GM23248 (cell line): ENCODE measurements around the gene ACTN1. TPM values are rescaled to one million over a fixed set of nuclear protein-coding genes. Genes with fewer than 3 reads are reported as not detected.
A peak's percentile ranks its signal among the peaks of the same experiment; 100 is the strongest.

Experiments
- DNase-seq: peaks from one replicate; pipeline ENCODE4 v3.0.0-alpha.2; 2015
- H2AFZ ChIP-seq: fragments of 200-600 bp; sonication (generic); 2 replicates; pipeline ENCODE4 v1.6.1; 2016; ENCODE audit warnings: antibody characterized with exemption
- H3F3A ChIP-seq: fragments of 200-600 bp; sonication (generic); 2 replicates; pipeline ENCODE4 v1.6.1; 2016; ENCODE audit warnings: mild to moderate bottlenecking, antibody characterized with exemption, mixed run types; ENCODE audit not compliant: insufficient read depth
- H3K27ac ChIP-seq: fragments of 200-600 bp; sonication (generic); 2 replicates; pipeline ENCODE4 v1.5.1; 2016; ENCODE audit warnings: mild to moderate bottlenecking
- H3K27me3 ChIP-seq: fragments of 200-600 bp; sonication (generic); replicated peaks from 2 replicates; pipeline ENCODE4 v1.6.1; 2016; ENCODE audit warnings: mild to moderate bottlenecking; ENCODE audit not compliant: insufficient read depth
- H3K36me3 ChIP-seq: fragments of 200-600 bp; sonication (generic); 2 replicates; pipeline ENCODE4 v1.6.1; 2016; ENCODE audit warnings: low read depth, mild to moderate bottlenecking
- H3K4me1 ChIP-seq: fragments of 200-600 bp; sonication (generic); 2 replicates; pipeline ENCODE4 v1.6.1; 2016; ENCODE audit warnings: mild to moderate bottlenecking; ENCODE audit not compliant: insufficient read depth
- H3K4me2 ChIP-seq: fragments of 200-600 bp; sonication (generic); one replicate; pipeline ENCODE4 v1.6.1; 2016; ENCODE audit warnings: mild to moderate bottlenecking; ENCODE audit not compliant: unreplicated experiment
- H3K4me3 ChIP-seq: fragments of 200-600 bp; sonication (generic); 2 replicates; pipeline ENCODE4 v1.5.1; 2016; ENCODE audit warnings: mild to moderate bottlenecking
- H3K79me2 ChIP-seq: fragments of 200-600 bp; sonication (generic); 2 replicates; pipeline ENCODE4 v1.6.1; 2016; ENCODE audit warnings: mild to moderate bottlenecking; ENCODE audit not compliant: insufficient read depth
- H3K9ac ChIP-seq: fragments of 200-600 bp; sonication (generic); 2 replicates; pipeline ENCODE4 v1.6.1; 2016; ENCODE audit warnings: mild to moderate bottlenecking
- H3K9me2 ChIP-seq: fragments of 200-600 bp; sonication (generic); 2 replicates; pipeline ENCODE4 v1.6.1; 2016; ENCODE audit warnings: mixed run types, mild to moderate bottlenecking, moderate library complexity; ENCODE audit not compliant: insufficient read depth
- H3K9me3 ChIP-seq: fragments of 200-600 bp; sonication (generic); one replicate; pipeline ENCODE4 v1.6.1; 2017; ENCODE audit warnings: low read depth
- H4K20me1 ChIP-seq: fragments of 200-600 bp; sonication (generic); 2 replicates; pipeline ENCODE4 v1.6.0; 2016; ENCODE audit not compliant: insufficient read depth
- EZH2 ChIP-seq: fragments of 200-600 bp; sonication (generic); IDR thresholded peaks from 2 replicates; pipeline ENCODE4 v1.6.1; 2018; ENCODE audit warnings: antibody characterized with exemption, mild to moderate bottlenecking; ENCODE audit not compliant: insufficient read depth, poor library complexity, severe bottlenecking
- EZH2phosphoT487 ChIP-seq: fragments of 200-600 bp; sonication (generic); IDR thresholded peaks from 2 replicates; pipeline ENCODE4 v1.6.1; 2018; ENCODE audit warnings: antibody characterized with exemption, moderate library complexity, mild to moderate bottlenecking, low read depth; ENCODE audit not compliant: insufficient read depth
- WGBS, 2 experiments: methylation state at CpG; one replicate each; pipeline ENCODE4 v1.1.6; 2015 to 2017; ENCODE audit warnings: low lambda C conversion rate in 2 of 2, low coverage in 1 of 2; ENCODE audit errors: missing lambda C conversion rate in 2 of 2; 5-methylcytosine and 5-hydroxymethylcytosine counted together
- in situ Hi-C: fragments of 300-500 bp; cut with MboI; formaldehyde crosslinking; loops from 2 replicates; pipeline ENCODE4 v1.15.0; 2020
- polyA plus RNA-seq: library from polyadenylated mRNA; unstranded; fragments of >200 nt; fragmentation: Nextera tagmentation; extraction: Ambion mirVana; gene quantifications from 2 replicates; pipeline ENCODE4 v1.2.1, GENCODE V29; 2016
- total RNA-seq: library from RNA; depleted of rRNA; stranded (reverse); fragments of >200 nt; shearing (Covaris generic); gene quantifications from 2 replicates; pipeline ENCODE4 v1.2.3, GENCODE V29; 2014

ACTN1 gene
- total and polyA plus RNA-seq, 2 experiments from 2014 or later, result 403 to 597 TPM

- Histone ChIP-seq H3K4me1 (peaks cover 59% of the 10 kb centered on the region), H3K79me2 (peaks cover 100% of the 10 kb centered on the region), H3K9me2 (no peaks in the 10 kb centered on the region), H3K27ac (no peak overlapping the region), H3K4me2 (peak overlapping the region; percentile 8), H3K36me3 (peaks cover 32% of the 10 kb centered on the region; the same call in 1 of the 2 replicates), H3K9ac (no peak overlapping the region), H2AFZ (no peak overlapping the region), H3F3A (peaks cover 49% of the 10 kb centered on the region), H3K9me3 (no peaks in the 10 kb centered on the region), H3K4me3 (no peak overlapping the region), H4K20me1 (peaks cover 85% of the 10 kb centered on the region), H3K27me3 (no peaks in the 10 kb centered on the region)
- no peak for TF ChIP-seq EZH2
- no peak for TF ChIP-seq EZH2phosphoT487
- 80 to 81% methylated on average over 8 to 9 of the region's 9 CpGs for WGBS, 2 experiments
- in situ Hi-C loops, result no loop called here
- DNase-seq, result no peak
Measured at GRCh38 chr14:68971411-68972035, 7.6 kb downstream of the ACTN1 start.

GRCh38 chr14:68970736-68971135, 8.4 kb downstream of the ACTN1 start:
- TF ChIP-seq EZH2 (no peak), EZH2phosphoT487 (no peak)
- H3K9ac ChIP-seq, result peak overlapping the region; percentile 38; the same call in 1 of the 2 replicates
- H3K4me3 ChIP-seq, result no peak overlapping the region
- peaks cover 90% of the 10 kb centered on the region for H4K20me1 ChIP-seq
- H3K79me2 ChIP-seq, result peaks cover 100% of the 10 kb centered on the region
- H3K27ac ChIP-seq, result peak overlapping the region; percentile 32; the same call in 1 of the 2 replicates
- H3K9me2 ChIP-seq, result no peaks in the 10 kb centered on the region
- in situ Hi-C loops, result no loop called here
- H3K27me3 ChIP-seq, result no peaks in the 10 kb centered on the region
- H3K4me2 ChIP-seq, result no peak overlapping the region
- no peaks in the 10 kb centered on the region for H3K9me3 ChIP-seq
- H3K4me1 ChIP-seq, result peaks cover 56% of the 10 kb centered on the region
- H3F3A ChIP-seq, result peaks cover 47% of the 10 kb centered on the region
- peaks cover 32% of the 10 kb centered on the region; the same call in 1 of the 2 replicates for H3K36me3 ChIP-seq
- H2AFZ ChIP-seq, result no peak overlapping the region
- 76 to 81% methylated on average over 5 of the region's 5 CpGs for WGBS, 2 experiments
- DNase-seq, result no peak

GRCh38 chr14:68970038-68970612, 9.0 kb downstream of the ACTN1 start:
- no peak for TF ChIP-seq EZH2
- no peak for TF ChIP-seq EZH2phosphoT487
- Histone ChIP-seq H3F3A (peaks cover 41% of the 10 kb centered on the region), H3K9me3 (no peaks in the 10 kb centered on the region), H3K9ac (peak overlapping the region; percentile 38; the same call in 1 of the 2 replicates), H3K27me3 (no peaks in the 10 kb centered on the region), H3K79me2 (peaks cover 100% of the 10 kb centered on the region), H3K4me3 (no peak overlapping the region), H2AFZ (no peak overlapping the region), H4K20me1 (peaks cover 93% of the 10 kb centered on the region), H3K9me2 (no peaks in the 10 kb centered on the region), H3K27ac (peak overlapping the region; percentile 32), H3K4me1 (peaks cover 58% of the 10 kb centered on the region), H3K36me3 (peaks cover 32% of the 10 kb centered on the region; the same call in 1 of the 2 replicates), H3K4me2 (peak overlapping the region; percentile 24)
- in situ Hi-C loops, result no loop called here
- no peak for DNase-seq
- WGBS, 2 experiments, result 45 to 59% methylated on average over 8 of the region's 8 CpGs

- H3F3A ChIP-seq, result peaks cover 39% of the 10 kb centered on the region
- H2AFZ ChIP-seq, result no peak overlapping the region
- H3K9me3 ChIP-seq, result no peaks in the 10 kb centered on the region
- peak overlapping the region; percentile 17 for H3K4me2 ChIP-seq
- H4K20me1 ChIP-seq, result peaks cover 92% of the 10 kb centered on the region
- H3K4me1 ChIP-seq, result peaks cover 51% of the 10 kb centered on the region
- TF ChIP-seq EZH2 (no peak), EZH2phosphoT487 (no peak)
- H3K79me2 ChIP-seq, result peaks cover 100% of the 10 kb centered on the region
- H3K9ac ChIP-seq, result peak overlapping the region; percentile 38; the same call in 1 of the 2 replicates
- H3K4me3 ChIP-seq, result no peak overlapping the region
- no peak for DNase-seq
- H3K27me3 ChIP-seq, result no peaks in the 10 kb centered on the region
- in situ Hi-C loops, result no loop called here
- 29 to 30% methylated on average over 12 of the region's 12 CpGs for WGBS, 2 experiments
- H3K9me2 ChIP-seq, result no peaks in the 10 kb centered on the region
- peak overlapping the region; percentile 32 for H3K27ac ChIP-seq
- peaks cover 32% of the 10 kb centered on the region; the same call in 1 of the 2 replicates for H3K36me3 ChIP-seq
Measured at GRCh38 chr14:68969278-68970033, 9.6 kb downstream of the ACTN1 start.
